GM19023 (cell line): ENCODE measurements around the gene FAM90A26.
"Not testable (repeated sequence)": the region's sequence is repeated elsewhere in the genome, so short reads cannot be mapped to it uniquely, and the experiment has no call there.

Source experiments
- ATAC-seq: cut with Tn5 transposase; IDR thresholded peaks from one replicate; pipeline ENCODE4 v1.9.1; 2021; ENCODE audit warnings: mild to moderate bottlenecking, moderate library complexity; ENCODE audit not compliant: unreplicated experiment

FAM90A26 gene

DNA sequence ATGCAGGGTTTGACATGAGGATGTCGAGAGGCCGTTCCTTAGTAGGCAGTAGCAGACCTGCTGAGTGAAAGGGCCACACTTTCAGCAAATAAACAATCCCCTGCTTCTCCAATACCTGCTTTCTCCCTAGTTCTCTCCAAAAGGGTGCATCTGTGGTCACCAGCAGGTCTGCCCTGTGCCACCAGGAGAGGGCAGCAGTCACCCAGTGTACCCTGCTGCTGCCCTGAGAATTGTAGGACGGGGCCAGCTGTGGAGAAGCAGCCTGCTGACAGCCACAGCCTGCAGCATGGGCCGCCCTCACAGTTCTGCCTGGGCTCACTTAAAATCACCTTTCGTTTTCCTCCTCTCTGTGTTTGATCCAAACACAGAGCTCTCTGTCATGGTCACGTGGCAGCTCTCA lies 11.8 kb upstream of the FAM90A26 start:
- not testable (repeated sequence) for ATAC-seq

- ATAC-seq: not testable (repeated sequence)
Measured at GRCh38 chr4:9160046-9160445, 10.2 kb upstream of the FAM90A26 start.

- ATAC-seq: not testable (repeated sequence)
Measured at GRCh38 chr4:9165990-9166389, 4.2 kb upstream of the FAM90A26 start.

- ATAC-seq: not testable (repeated sequence)
Measured at GRCh38 chr4:9210357-9210756, 40.1 kb downstream of the FAM90A26 start, which contains the start of gene USP17L10. TSS of gene USP17L10 (plus strand) at chr4:9210657. CDS start at chr4:9210657, 0 bp downstream.

DNA sequence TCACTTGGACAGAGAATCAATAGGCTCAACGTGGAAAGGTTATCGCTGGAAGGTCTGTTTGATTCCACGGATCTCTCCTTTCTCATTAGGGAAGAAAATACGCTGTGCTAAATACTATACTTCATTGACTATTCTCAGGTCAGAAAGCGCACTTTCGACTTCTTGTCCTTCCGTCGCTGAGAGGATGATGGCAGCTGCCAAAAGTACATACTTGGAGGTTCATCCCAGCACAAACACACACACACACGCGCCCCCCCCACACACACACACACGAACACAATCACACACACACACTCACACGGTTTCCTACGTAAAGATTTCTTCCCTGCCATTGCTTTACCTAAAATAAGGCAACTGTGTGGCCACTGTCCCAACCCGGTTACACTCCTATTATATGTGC lies 44.5 kb downstream of the FAM90A26 start:
- not testable (repeated sequence) for ATAC-seq

DNA sequence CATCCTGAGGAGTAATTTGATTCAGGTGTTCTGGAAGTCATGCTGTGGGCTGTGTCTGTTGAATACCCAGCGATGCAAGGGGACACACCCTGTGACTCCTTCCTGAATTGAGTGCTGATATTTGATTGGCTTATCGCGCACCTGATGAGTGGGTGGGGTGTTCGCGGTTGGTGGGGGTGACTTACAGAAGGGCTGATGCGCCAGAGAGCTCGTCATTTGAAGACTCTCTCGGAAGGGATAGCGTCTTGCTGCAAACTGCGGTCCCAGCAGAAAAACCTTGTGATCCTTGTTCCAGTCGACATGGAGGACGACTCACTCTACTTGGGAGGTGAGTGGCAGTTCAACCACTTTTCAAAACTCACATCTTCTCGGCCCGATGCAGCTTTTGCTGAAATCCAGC lies 44.9 kb downstream of the FAM90A26 start, which contains the start of gene USP17L11:
USP17L11 (plus strand) TSS at position 301 of the 400 bp plus-strand sequence; CDS start at position 301, 0 bp downstream.
- ATAC-seq: not testable (repeated sequence)

GRCh38 chr4:9219852-9220251 lies 49.6 kb downstream of the FAM90A26 start, which contains the start of gene USP17L12:
TSS of gene USP17L12 (plus strand) at chr4:9220152. CDS start at chr4:9220152, 0 bp downstream.
- ATAC-seq: not testable (repeated sequence)

GRCh38 chr4:9224596-9224995 lies 54.4 kb downstream of the FAM90A26 start, which contains the start of gene USP17L13:
TSS of gene USP17L13 (plus strand) at chr4:9224896. CDS start at chr4:9224896, 0 bp downstream.
- not testable (repeated sequence) for ATAC-seq
